Stimulated activated CD4-positive, alpha-beta T cell treated with anti-CD3 and anti-CD28 coated beads, Interleukin-4, amount 100 ng/mL, for 48 hours (primary cell): ENCODE data around the gene MED7.
A peak's percentile ranks its signal among the peaks of the same experiment; 100 is the strongest.

Experiments used
- DNase-seq, 2 donors: peaks; one replicate each; pipeline ENCODE4 v3.0.0-alpha.2; 2020; ENCODE audit warnings: low read depth in 2 of 2

The MED7 gene

GRCh38 chr5:157162919-157163510 lies 20.4 kb upstream of the MED7 start:
- DNase-seq: no peak

- DNase-seq: no peak
Measured at GRCh38 chr5:157161996-157162395, 19.3 kb upstream of the MED7 start.

GRCh38 chr5:157160001-157160400 lies 17.3 kb upstream of the MED7 start:
- DNase-seq: no peak

GRCh38 chr5:157159209-157159751 lies 16.6 kb upstream of the MED7 start:
- DNase-seq: no peak

GRCh38 chr5:157157293-157157891 lies 14.7 kb upstream of the MED7 start:
- no peak for DNase-seq

GRCh38 chr5:157155297-157155696 lies 12.6 kb upstream of the MED7 start:
- no peak for DNase-seq

GRCh38 chr5:157150995-157151394 lies 8.3 kb upstream of the MED7 start:
- no peak for DNase-seq

- DNase-seq: peak; percentile 76 to 77
Measured at GRCh38 chr5:157148734-157149615, 6.3 kb upstream of the MED7 start.

- peak; percentile 37 to 54 for DNase-seq
Measured at GRCh38 chr5:157143127-157143971, 684 bp upstream of the MED7 start.

- DNase-seq: no peak
Measured at GRCh38 chr5:157137691-157138090, 5.0 kb downstream of the MED7 start.

- no peak for DNase-seq
Measured at GRCh38 chr5:157132281-157132612, 10.4 kb downstream of the MED7 start.

GRCh38 chr5:157130925-157131324 lies 11.7 kb downstream of the MED7 start:
- DNase-seq: no peak

GRCh38 chr5:157121709-157122108 lies 21.0 kb downstream of the MED7 start:
- no peak for DNase-seq

GRCh38 chr5:157120102-157120501 lies 22.6 kb downstream of the MED7 start:
- no peak for DNase-seq

GRCh38 chr5:157116483-157116954 lies 26.1 kb downstream of the MED7 start:
- peak in 1 of 2 donors; percentile 21 for DNase-seq

- DNase-seq: no peak
Measured at GRCh38 chr5:157115502-157115901, 27.2 kb downstream of the MED7 start.

- no peak for DNase-seq
Measured at GRCh38 chr5:157115012-157115411, 27.7 kb downstream of the MED7 start.

GRCh38 chr5:157113002-157113401 lies 29.7 kb downstream of the MED7 start:
- DNase-seq: no peak

GRCh38 chr5:157109744-157110143 lies 32.9 kb downstream of the MED7 start:
- no peak for DNase-seq

- DNase-seq: peak; percentile 22 to 35
Measured at GRCh38 chr5:157108976-157109375, 33.7 kb downstream of the MED7 start, which contains the start of gene HAVCR2. TSS of gene HAVCR2 (minus strand) at chr5:157109044. CDS start at chr5:157108983, 61 bp downstream.

GRCh38 chr5:157107508-157107907 lies 35.2 kb downstream of the MED7 start:
- DNase-seq: no peak
